PFSK-1 (cell line): Measurements from ENCODE around the gene NUDT6. TPM values are rescaled to one million over a fixed set of nuclear protein-coding genes. Genes with fewer than 3 reads are reported as not detected.
A peak's percentile ranks its signal among the peaks of the same experiment; 100 is the strongest.

Experiments
- FOXP2 ChIP-seq: optimal IDR thresholded peaks from 2 replicates; pipeline ENCODE3; 2011; ENCODE audit warnings: borderline replicate concordance, control low read depth, inconsistent platforms; ENCODE audit not compliant: insufficient read depth; ENCODE audit errors: extremely low read length, extremely low read depth
- POLR2AphosphoS5 ChIP-seq: IDR thresholded peaks from 2 replicates; pipeline ENCODE4 v1.6.1; 2012; ENCODE audit warnings: low read depth, mild to moderate bottlenecking, control low read depth, low read length, moderate library complexity
- REST ChIP-seq, 2 experiments: IDR thresholded peaks; 2 replicates each; pipeline versions ENCODE4 v1.6.1 to v1.8.0; 2011 to 2012; ENCODE audit warnings: low read depth in 2 of 2, low read length in 2 of 2, control low read depth in 1 of 2, inconsistent platforms in 1 of 2, mild to moderate bottlenecking in 1 of 2, moderate library complexity in 1 of 2; ENCODE audit not compliant: insufficient read depth in 1 of 2
- SIN3A ChIP-seq: IDR thresholded peaks from 2 replicates; pipeline ENCODE4 v1.6.1; 2012; ENCODE audit warnings: mild to moderate bottlenecking, low read length, moderate library complexity, borderline replicate concordance; ENCODE audit not compliant: insufficient read depth
- TAF1 ChIP-seq: IDR thresholded peaks from 2 replicates; pipeline ENCODE4 v1.6.1; 2012; ENCODE audit warnings: low read length, control low read depth, borderline replicate concordance; ENCODE audit not compliant: insufficient read depth
- polyA plus RNA-seq: library from polyadenylated mRNA; unstranded; fragments of >200 nt; gene quantifications from one replicate; pipeline ENCODE4 v1.2.1, GENCODE V29; 2012; ENCODE audit warnings: low read depth, missing spikeins; ENCODE audit not compliant: insufficient read length

The NUDT6 gene
- 4.0 TPM for polyA plus RNA-seq

- peak; percentile 55; the same call in 1 of the 2 replicates for TF ChIP-seq TAF1
- no peak for TF ChIP-seq SIN3A
- TF ChIP-seq POLR2AphosphoS5, result peak; percentile 59
- no peak for TF ChIP-seq REST (IDR thresholded peaks at IDR 0.05; ENCODE audit: insufficient read depth in 1 of 2, low read depth in 2 of 2, low read length in 2 of 2)
- TF ChIP-seq FOXP2, result no peak
Observed at GRCh38 chr4:122921971-122922876, at the start of gene NUDT6. Gene NUDT6 (minus strand): TSS chr4:122922597. CDS start chr4:122922572, 25 bp downstream.

GRCh38 chr4:122968227-122968812, 45.9 kb upstream of the NUDT6 start:
- TF ChIP-seq TAF1 (no peak), SIN3A (no peak), POLR2AphosphoS5 (no peak), REST (IDR thresholded peaks at IDR 0.05; ENCODE audit: insufficient read depth in 1 of 2, low read depth in 2 of 2, low read length in 2 of 2) (no peak), FOXP2 (no peak)

GRCh38 chr4:122967231-122967630, 44.8 kb upstream of the NUDT6 start:
- TF ChIP-seq REST (IDR thresholded peaks at IDR 0.05; ENCODE audit: insufficient read depth in 1 of 2, low read depth in 2 of 2, low read length in 2 of 2) (no peak), TAF1 (no peak), FOXP2 (no peak), SIN3A (no peak)

DNA sequence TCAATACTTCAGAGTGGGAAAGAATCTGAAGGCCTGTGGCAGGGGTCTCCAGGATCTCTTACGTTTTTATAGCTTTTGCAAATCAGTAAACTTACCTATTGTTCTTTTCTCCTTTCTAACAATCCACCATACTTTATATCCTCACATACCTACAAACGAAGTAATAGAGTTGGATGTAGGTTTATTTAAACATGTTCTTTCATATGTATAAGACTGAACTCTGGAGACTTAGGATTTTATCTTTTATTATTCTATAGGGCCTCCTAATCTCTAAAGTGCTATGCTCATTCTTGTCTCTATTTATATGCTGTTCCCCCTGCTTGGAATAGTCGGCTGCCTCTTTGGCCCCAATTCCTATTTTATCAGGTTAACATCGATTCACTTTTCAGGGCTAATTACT, 43.8 kb upstream of the NUDT6 start:
- TF ChIP-seq FOXP2, result no peak
- TF ChIP-seq SIN3A, result no peak
- TF ChIP-seq REST (IDR thresholded peaks at IDR 0.05; ENCODE audit: insufficient read depth in 1 of 2, low read depth in 2 of 2, low read length in 2 of 2), result no peak
- no peak for TF ChIP-seq TAF1
- no peak for TF ChIP-seq POLR2AphosphoS5
